DMS79 treated with DMSO at 0.1 percent for 48 hours (cell line): ENCODE measurements around the gene SZT2.
"Not testable (repeated sequence)": the region's sequence is repeated elsewhere in the genome, so short reads cannot be mapped to it uniquely, and the experiment has no call there.

Experiments used
- DNase-seq: peaks from one replicate; lab custom pipeline; 2025; lab: John Stamatoyannopoulos, UW

SZT2 gene

GRCh38 chr1:43454270-43455011 lies 64.7 kb downstream of the SZT2 start:
- DNase-seq: peak; percentile 93

DNA sequence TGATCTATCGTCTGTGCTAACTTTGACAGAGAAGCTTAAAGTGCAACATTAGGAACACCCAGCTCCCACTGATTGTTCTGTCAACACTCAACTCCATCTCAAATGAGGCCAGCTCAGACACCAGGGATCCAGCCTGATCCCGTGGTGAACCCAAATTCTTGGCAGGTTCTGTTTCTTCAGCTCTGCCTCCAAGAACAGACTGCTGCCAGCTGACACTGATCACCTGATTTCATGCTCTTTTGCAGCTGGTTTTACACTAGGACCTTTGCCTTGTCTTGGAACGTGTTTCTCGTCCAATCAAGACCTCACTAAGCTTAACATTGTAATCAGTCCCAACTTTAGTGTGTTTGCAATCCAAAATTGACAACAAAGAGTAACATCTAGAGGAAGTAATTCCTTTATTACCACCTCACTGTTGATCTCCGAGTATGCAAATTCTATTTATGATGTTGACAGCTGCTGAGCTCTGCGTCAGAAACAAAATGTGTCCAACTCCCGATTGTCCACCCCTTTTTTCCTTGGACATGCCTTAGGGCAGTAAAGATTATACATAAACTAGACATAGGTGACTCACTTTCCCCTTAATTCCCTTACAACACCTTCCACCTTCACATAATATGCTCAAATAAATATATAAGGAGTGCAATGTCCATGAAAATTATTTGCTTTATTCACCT lies 65.7 kb downstream of the SZT2 start:
- DNase-seq: no peak

GRCh38 chr1:43458379-43458778 lies 68.7 kb downstream of the SZT2 start:
- DNase-seq: not testable (repeated sequence)

- no peak for DNase-seq
Measured at GRCh38 chr1:43460988-43461693, 71.4 kb downstream of the SZT2 start.

DNA sequence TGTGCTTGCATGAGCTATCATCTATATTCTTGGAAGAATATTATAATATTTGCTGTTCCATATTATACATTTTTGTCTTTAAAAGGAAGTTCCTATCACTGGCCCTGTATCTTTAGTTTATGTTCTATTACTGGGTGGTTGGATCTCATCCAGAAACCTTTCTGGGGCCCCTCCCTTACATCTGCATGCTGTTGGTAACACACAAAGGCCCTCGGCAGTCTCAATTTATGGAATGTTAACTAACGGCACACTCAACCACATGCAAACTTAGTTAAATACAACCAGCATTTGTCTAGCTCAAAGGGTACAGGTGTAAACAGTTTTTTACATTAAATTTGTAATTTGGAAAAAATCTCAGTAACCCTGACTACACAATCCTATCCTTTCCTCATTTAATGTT lies 73.8 kb downstream of the SZT2 start:
- DNase-seq: no peak

GRCh38 chr1:43464681-43465504 lies 75.2 kb downstream of the SZT2 start:
- DNase-seq: no peak

- no peak for DNase-seq
Measured at GRCh38 chr1:43465505-43466067, 75.9 kb downstream of the SZT2 start.

- DNase-seq: peak; percentile 72
Measured at GRCh38 chr1:43466403-43466802, 76.7 kb downstream of the SZT2 start.

- no peak for DNase-seq
Measured at GRCh38 chr1:43468414-43468813, 78.7 kb downstream of the SZT2 start.

DNA sequence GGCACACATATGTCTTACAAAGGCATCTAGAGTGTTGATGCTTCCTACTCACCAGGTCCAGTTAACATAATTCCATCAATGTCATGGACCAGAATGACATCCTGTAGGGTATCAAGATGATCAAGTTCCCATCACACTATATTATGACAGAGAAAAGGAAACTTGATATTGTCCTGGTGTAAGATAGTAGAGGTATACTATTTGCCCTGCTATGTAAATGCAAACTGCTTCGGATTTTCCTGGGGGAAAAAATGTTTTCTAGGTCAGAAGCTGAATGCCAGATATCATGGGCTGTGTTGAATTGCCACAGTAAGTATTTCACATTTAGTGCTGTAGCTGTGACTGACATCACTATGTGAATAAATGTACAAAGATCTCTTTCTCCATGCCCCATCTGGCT lies 80.2 kb downstream of the SZT2 start:
- DNase-seq: no peak

- DNase-seq: no peak
Measured at GRCh38 chr1:43472087-43472462, 82.4 kb downstream of the SZT2 start.

DNA sequence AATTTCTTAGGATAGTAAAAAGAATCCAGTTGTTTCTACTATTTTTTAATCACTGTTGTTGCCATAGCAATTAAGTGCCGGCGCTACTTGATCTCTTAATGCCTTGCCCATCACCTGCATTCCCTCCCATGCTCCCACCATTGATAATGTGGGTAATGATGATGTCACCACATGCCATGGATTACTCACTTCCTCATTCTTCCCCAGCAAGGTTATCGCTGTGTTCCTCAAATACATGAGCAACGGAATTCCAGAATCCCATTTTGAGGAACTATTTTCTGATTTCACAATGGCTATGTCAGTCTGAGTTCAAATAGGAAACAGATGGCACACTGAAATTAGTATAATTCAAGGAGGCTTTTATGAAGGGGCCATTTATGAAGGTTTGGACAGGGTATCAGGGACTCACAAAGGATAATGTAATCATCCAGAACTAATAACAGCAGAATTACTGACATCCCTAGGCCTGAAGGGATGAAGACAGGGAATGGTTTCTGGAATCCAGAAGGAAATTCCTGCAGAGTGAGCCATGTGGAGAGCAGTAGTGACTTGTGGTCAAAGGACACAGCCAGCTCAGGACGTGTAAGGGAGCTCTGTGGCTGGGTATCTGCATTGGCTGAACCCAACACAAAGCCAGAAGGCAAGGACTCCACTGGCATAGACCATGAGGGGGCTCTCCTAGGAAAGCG lies 82.9 kb downstream of the SZT2 start:
- not testable (repeated sequence) for DNase-seq

DNA sequence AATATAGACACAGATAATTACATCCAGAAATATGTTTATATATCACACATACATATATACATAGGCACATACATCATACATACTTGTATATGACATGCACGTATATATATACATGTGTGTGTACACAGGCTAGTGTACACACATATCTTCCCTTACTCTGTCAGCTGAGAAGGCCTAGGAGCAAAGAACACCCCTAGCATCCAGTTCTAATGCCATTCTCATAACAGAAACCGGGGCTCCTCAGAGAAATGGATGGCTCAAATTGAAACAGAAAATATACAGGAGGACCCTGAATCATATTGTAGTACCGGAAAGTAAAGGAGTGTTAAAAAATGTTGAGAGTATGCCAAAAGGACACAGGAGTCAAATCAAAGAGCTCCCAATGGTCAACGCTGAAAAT lies 83.8 kb downstream of the SZT2 start:
- DNase-seq: no peak

DNA sequence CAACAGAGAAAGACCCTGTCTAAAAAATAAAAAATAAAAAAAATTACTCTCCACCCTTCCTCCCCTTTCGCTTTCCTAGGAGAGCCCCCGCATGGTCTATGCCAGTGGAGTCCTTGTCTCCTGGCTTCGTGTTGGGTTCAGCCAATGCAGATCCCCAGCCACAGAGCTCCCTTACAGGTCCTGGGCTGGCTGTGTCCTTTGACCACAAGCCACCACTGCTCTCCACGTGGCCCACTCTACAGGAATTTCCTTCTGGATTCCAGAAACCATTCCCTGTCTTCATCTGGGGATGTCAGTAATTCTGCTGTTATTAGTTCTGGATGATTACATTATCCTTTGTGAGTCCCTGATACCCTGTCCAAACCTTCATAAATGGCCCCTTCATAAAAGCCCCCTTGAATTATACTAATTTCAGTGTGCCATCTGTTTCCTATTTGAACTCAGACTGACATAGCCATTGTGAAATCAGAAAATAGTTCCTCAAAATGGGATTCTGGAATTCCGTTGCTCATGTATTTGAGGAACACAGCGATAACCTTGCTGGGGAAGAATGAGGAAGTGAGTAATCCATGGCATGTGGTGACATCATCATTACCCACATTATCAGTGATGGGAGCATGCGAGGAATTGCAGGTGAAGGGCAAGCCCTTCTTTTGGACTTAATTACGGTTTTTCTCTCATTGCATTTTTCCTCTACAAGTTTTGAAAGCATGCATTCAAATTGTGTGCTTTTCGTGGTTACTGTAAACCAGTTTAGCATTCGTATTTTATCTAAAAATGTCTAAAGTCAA lies 86.1 kb downstream of the SZT2 start:
- not testable (repeated sequence) for DNase-seq

DNA sequence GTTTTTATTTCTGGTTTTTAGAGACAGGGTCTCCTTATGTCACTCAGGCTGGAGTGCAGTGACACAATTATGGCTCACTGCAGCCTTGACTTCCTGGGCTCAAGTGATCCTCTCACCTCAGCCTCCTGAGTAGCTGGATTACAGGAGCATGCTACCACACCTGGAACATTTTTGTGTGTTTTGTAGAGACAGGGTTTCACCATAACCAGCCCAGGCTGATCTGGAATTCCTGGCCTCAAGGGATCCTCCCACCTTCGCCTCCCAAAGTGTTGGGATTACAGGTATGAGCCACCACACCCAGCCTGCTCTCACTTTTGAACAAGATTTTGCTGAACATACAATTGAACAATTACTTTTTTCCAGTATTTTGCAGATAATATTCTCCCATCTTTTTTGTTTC lies 88.0 kb downstream of the SZT2 start:
- no peak for DNase-seq

GRCh38 chr1:43479414-43479813 lies 89.7 kb downstream of the SZT2 start:
- DNase-seq: no peak

GRCh38 chr1:43481491-43481890 lies 91.8 kb downstream of the SZT2 start:
- no peak for DNase-seq

DNA sequence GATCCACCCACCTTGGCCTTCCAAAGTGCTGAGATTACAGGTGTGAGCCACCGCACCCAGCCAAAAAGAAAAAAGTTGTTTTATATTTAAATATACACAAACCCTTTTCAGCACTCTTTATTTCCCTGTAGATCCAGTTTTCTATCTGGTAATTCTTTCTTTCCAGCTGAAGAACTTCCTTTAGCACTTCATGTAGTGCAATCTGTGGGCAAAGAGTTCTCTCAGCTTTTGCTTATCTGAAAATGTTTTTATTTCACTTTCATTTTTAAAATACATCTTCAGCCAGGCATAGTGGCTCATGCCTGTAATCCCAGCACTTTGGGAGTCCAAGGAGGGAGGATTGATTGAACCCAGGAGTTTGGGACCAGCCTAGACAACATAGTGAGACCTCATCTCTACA lies 92.5 kb downstream of the SZT2 start:
- no peak for DNase-seq

- DNase-seq: no peak
Measured at GRCh38 chr1:43484367-43484766, 94.7 kb downstream of the SZT2 start.

- no peak for DNase-seq
Measured at GRCh38 chr1:43488165-43488564, 98.5 kb downstream of the SZT2 start.

DNA sequence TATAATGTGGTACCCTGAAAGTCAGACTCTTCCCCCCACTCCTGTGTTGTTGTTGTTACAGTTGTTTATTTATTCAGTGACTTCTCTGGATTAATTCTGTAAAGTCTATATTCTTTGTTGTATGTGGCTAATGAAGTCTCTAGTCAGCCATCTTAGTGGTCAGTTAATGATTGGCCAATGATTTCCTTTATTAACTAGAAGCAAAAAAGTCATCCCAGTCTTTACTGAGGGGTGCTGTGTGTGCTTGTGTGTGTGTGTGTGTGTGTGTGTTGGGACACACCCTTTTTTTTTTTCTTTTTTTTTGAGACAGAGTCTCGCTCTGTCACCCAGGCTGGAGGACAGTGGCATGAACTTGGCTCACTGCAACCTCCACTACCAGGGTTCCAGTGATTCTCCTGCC lies 101.4 kb downstream of the SZT2 start:
- no peak for DNase-seq
